ENCODE data around the gene RFC2. TPM values are rescaled to one million over a fixed set of nuclear protein-coding genes. Genes with fewer than 3 reads are reported as not detected.

Gene RFC2
- total RNA-seq, 4 donors from 2014 or later, result 4.9 to 31.4 (median 19.2) TPM

DNA sequence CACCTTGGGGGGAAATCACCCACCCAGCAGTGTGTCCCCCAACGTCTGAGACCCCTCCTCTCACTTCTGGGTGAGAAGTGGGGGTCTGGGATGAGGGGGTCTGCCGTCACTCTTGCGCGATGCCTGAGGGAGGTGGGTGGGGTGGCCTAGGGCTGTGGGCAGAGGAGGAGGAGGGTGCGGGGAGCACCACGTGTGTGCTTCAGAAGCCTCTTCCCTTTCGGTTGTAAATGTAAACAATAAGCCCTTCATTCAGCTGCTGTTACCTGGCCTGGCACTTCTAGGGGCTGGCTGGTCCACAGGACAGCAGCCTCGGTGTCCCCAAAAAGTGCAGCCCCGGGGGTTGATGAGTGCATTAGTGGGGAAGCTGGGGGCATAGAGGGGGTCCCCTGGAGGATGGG is 36.4 kb upstream of the RFC2 start:
- intact Hi-C loops (cut with DNase I; ENCODE audit: low total_unique reads), result no loop called here
- peaks cover 3 to 8% of the 10 kb centered on the region in 2 donors for H3K4me1 ChIP-seq
- DNase-seq, result no peak
- H3K9me3 ChIP-seq, result no peaks in the 10 kb centered on the region
- H3K36me3 ChIP-seq, result no peaks in the 10 kb centered on the region
- H3K27ac ChIP-seq, result peak overlapping the region; percentile 72 to 84
- H3K4me3 ChIP-seq, result peak overlapping the region; percentile 46 to 98
- no peaks in the 10 kb centered on the region for H3K27me3 ChIP-seq
- TF ChIP-seq, protein P1, sequence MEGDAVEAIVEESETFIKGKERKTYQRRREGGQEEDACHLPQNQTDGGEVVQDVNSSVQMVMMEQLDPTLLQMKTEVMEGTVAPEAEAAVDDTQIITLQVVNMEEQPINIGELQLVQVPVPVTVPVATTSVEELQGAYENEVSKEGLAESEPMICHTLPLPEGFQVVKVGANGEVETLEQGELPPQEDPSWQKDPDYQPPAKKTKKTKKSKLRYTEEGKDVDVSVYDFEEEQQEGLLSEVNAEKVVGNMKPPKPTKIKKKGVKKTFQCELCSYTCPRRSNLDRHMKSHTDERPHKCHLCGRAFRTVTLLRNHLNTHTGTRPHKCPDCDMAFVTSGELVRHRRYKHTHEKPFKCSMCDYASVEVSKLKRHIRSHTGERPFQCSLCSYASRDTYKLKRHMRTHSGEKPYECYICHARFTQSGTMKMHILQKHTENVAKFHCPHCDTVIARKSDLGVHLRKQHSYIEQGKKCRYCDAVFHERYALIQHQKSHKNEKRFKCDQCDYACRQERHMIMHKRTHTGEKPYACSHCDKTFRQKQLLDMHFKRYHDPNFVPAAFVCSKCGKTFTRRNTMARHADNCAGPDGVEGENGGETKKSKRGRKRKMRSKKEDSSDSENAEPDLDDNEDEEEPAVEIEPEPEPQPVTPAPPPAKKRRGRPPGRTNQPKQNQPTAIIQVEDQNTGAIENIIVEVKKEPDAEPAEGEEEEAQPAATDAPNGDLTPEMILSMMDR (IDR thresholded peaks at IDR 0.05), result no peak
- TF ChIP-seq POLR2A (IDR thresholded peaks at IDR 0.05), result no peak

- peaks cover 3 to 8% of the 10 kb centered on the region in 2 donors for H3K4me1 ChIP-seq
- intact Hi-C loops (cut with DNase I; ENCODE audit: low total_unique reads), result no loop called here
- H3K9me3 ChIP-seq, result no peaks in the 10 kb centered on the region
- TF ChIP-seq POLR2A (IDR thresholded peaks at IDR 0.05), result peak in 1 of 2 donors; percentile 9
- TF ChIP-seq, protein P1 (IDR thresholded peaks at IDR 0.05), result no peak
- H3K4me3 ChIP-seq, result peak overlapping the region; percentile 46 to 98
- no peaks in the 10 kb centered on the region for H3K36me3 ChIP-seq
- H3K27me3 ChIP-seq, result no peaks in the 10 kb centered on the region
- peak; percentile 51 to 56 for DNase-seq
- peak overlapping the region; percentile 72 to 84 for H3K27ac ChIP-seq
Measured at GRCh38 chr7:74289659-74290552, 35.7 kb upstream of the RFC2 start.

- intact Hi-C loops (cut with DNase I; ENCODE audit: low total_unique reads), result no loop called here
- TF ChIP-seq, protein P1 (IDR thresholded peaks at IDR 0.05), result peak in 1 of 4 experiments; percentile 47
- TF ChIP-seq POLR2A (IDR thresholded peaks at IDR 0.05), result peak in 1 of 2 donors; percentile 66
- DNase-seq, result peak; percentile 72 to 85
Measured at GRCh38 chr7:74289018-74289658, 34.9 kb upstream of the RFC2 start, which contains the start of gene CLIP2. Gene CLIP2, plus strand, starts transcription at chr7:74289407. Its CDS starts 28,140 bp downstream, at chr7:74317547.

DNA sequence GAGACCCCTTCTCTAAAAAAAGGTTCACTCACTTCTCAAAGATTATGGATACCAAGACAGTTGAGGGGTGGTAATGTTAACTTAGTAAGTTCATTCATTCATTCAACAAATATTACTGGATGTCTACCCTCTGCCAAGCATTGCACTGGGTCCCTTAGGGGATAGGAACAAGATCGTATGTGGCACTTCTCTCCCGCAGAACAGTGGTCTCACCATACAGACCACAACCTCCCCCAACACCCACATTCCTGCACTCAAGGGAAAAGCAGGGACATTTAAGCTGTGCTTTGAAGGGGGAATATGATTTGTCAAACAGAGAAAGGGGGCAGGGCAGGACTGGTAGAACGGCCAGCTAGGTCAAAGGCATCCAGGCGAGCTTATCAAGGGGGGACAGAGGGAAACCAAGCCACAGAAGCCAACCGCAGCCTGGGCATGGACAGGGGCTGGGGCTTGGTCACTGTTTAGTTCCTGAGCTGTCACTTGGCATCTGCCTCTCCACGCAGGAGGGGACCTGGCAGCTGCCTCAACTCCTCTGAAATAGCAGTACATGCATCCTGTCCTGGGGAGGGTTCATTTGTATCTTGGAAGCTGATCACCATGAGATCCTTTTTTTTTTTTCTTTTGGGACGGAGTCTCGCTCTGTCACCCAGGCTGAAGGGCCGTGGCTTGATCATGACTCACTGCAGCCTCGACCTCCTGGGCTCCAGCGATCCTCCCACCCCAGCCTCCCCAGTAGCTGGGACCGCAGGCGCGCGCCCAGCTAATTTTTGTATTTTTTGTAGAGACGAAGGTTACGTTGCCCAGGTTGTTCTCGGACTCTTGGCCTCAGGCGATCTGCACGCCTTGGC is 34.1 kb upstream of the RFC2 start:
- H3K36me3 ChIP-seq, result no peaks in the 10 kb centered on the region
- intact Hi-C loops (cut with DNase I; ENCODE audit: low total_unique reads), result no loop called here
- TF ChIP-seq, protein P1 (IDR thresholded peaks at IDR 0.05), result no peak
- H3K27ac ChIP-seq, result peak overlapping the region in 1 of 2 donors; percentile 72
- peak overlapping the region; percentile 17 to 46 for H3K4me3 ChIP-seq
- H3K4me1 ChIP-seq, result peaks cover 0 to 8% of the 10 kb centered on the region in 2 donors
- no peak for DNase-seq
- H3K27me3 ChIP-seq, result no peaks in the 10 kb centered on the region
- no peaks in the 10 kb centered on the region for H3K9me3 ChIP-seq

More at GRCh38 chr7:74289018-74289658, 34.9 kb upstream of the RFC2 start, which contains the start of gene CLIP2:
- Histone ChIP-seq H3K36me3 (no peaks in the 10 kb centered on the region), H3K27me3 (no peaks in the 10 kb centered on the region), H3K4me3 (peak within 1 kb of the TSS; percentile 46 to 98), H3K27ac (peak within 1 kb of the TSS; percentile 72 to 84), H3K4me1 (peaks cover 0 to 8% of the 10 kb centered on the region in 2 donors), H3K9me3 (no peaks in the 10 kb centered on the region)
